HG02852 (cell line): Measurements from ENCODE around the gene CRYZL1.
A peak's percentile ranks its signal among the peaks of the same experiment; 100 is the strongest.
"Not testable (repeated sequence)": the region's sequence is repeated elsewhere in the genome, so short reads cannot be mapped to it uniquely, and the experiment has no call there.

Experiments
- ATAC-seq: cut with Tn5 transposase; IDR thresholded peaks from one replicate; pipeline ENCODE4 v1.9.1; 2021; ENCODE audit warnings: mild to moderate bottlenecking, moderate library complexity; ENCODE audit not compliant: unreplicated experiment

CRYZL1 gene

GRCh38 chr21:33641352-33642026 is at the start of gene CRYZL1:
CRYZL1 (minus strand) TSS chr21:33641741; CDS start chr21:33631551, 10,190 bp downstream.
- peak; percentile 84 for ATAC-seq

- no peak for ATAC-seq
Observed at GRCh38 chr21:33690874-33691273, 49.3 kb upstream of the CRYZL1 start.

- ATAC-seq: no peak
Observed at GRCh38 chr21:33688353-33688752, 46.8 kb upstream of the CRYZL1 start.

- ATAC-seq: no peak
Observed at GRCh38 chr21:33687634-33688033, 46.1 kb upstream of the CRYZL1 start.

GRCh38 chr21:33686386-33686785 is 44.8 kb upstream of the CRYZL1 start:
- ATAC-seq: no peak

- no peak for ATAC-seq
Observed at GRCh38 chr21:33685613-33686197, 44.2 kb upstream of the CRYZL1 start.

GRCh38 chr21:33684923-33685560 is 43.5 kb upstream of the CRYZL1 start:
- ATAC-seq: no peak

GRCh38 chr21:33684068-33684467 is 42.5 kb upstream of the CRYZL1 start:
- no peak for ATAC-seq

GRCh38 chr21:33682992-33683627 is 41.6 kb upstream of the CRYZL1 start:
- no peak for ATAC-seq

- no peak for ATAC-seq
Observed at GRCh38 chr21:33680870-33681269, 39.3 kb upstream of the CRYZL1 start.

GRCh38 chr21:33677450-33677849 is 35.9 kb upstream of the CRYZL1 start:
- no peak for ATAC-seq

GRCh38 chr21:33676666-33677065 is 35.1 kb upstream of the CRYZL1 start:
- ATAC-seq: not testable (repeated sequence)

GRCh38 chr21:33674226-33674625 is 32.7 kb upstream of the CRYZL1 start:
- ATAC-seq: no peak

GRCh38 chr21:33673473-33673872 is 31.9 kb upstream of the CRYZL1 start:
- ATAC-seq: no peak

GRCh38 chr21:33670076-33670978 is 28.8 kb upstream of the CRYZL1 start:
- ATAC-seq: no peak

GRCh38 chr21:33668620-33669019 is 27.1 kb upstream of the CRYZL1 start:
- ATAC-seq: no peak

- no peak for ATAC-seq
Observed at GRCh38 chr21:33668180-33668579, 26.6 kb upstream of the CRYZL1 start.

GRCh38 chr21:33667636-33668035 is 26.1 kb upstream of the CRYZL1 start:
- ATAC-seq: no peak

GRCh38 chr21:33666153-33666552 is 24.6 kb upstream of the CRYZL1 start:
- no peak for ATAC-seq

GRCh38 chr21:33664135-33664534 is 22.6 kb upstream of the CRYZL1 start:
- no peak for ATAC-seq

- no peak for ATAC-seq
Observed at GRCh38 chr21:33663241-33663640, 21.7 kb upstream of the CRYZL1 start.
